SIG-M5 treated with dmso at 0.1 percent for 504 hours (cell line): ENCODE data around the gene TRDN.
"Not testable (repeated sequence)": the region's sequence is repeated elsewhere in the genome, so short reads cannot be mapped to it uniquely, and the experiment has no call there.

Experiments
- DNase-seq: peaks from one replicate; lab custom pipeline; 2025; ENCODE audit not compliant: unreplicated experiment; lab: John Stamatoyannopoulos, UW

The TRDN gene

GRCh38 chr6:123564361-123564760 lies 72.4 kb downstream of the TRDN start:
- DNase-seq, result no peak

DNA sequence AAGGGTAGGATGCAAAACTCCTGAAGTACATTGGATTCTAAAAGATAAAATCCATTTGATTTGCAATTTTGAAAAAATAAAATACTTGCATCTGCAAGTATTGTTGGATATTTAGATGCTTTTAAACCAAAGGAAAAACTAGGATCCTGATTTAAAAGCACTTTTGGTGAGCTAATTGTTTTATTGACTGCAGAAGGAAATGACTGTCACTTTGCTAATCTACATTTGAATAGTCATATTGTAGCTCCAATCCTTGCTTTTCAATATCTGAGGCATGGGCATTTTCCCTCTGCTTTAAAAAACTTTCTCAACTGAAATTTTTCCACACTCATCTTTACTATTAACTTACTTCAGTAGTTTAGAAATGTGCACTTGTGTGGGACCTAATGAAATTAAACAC lies 74.1 kb downstream of the TRDN start:
- no peak for DNase-seq

GRCh38 chr6:123562264-123562663 lies 74.5 kb downstream of the TRDN start:
- DNase-seq, result no peak

DNA sequence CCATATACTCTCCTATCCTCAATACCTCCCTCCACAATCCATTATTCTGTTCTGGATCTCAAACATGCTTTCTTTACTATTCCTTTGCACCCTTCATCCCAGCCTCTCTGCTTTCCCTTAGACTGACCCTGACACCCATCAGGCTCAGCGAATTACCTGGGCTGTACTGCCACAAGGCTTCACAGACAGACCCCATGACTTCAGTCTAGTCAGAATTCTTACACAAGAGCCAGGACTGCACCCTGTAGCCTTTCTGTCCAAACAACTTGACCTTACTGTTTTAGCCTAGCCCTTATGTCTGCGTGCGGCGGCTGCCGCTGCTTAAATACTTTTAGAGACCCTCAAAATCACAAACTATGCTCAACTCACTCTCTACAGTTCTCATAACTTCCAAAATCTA lies 76.9 kb downstream of the TRDN start:
- not testable (repeated sequence) for DNase-seq

DNA sequence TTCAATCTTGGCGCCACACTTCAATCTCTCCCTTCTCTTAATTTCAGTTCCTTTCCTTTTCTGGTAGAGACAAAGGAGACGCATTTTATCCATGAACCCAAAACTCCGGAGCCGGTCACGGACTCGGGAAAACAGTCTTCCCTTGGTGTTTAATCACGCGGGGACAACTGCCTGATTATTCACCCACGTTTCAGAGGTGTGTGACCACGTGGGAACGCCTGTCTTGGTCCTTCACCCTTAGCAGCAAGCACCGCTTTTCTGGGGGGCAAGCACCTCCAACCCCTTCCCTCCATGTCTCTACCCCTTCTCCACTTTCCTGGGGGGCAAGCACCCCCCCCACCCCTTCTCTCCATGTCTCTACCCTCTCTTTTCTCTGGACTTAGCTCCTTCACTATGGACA lies 79.3 kb downstream of the TRDN start:
- DNase-seq, result not testable (repeated sequence)

GRCh38 chr6:123551939-123552707 lies 84.6 kb downstream of the TRDN start:
- DNase-seq, result no peak

GRCh38 chr6:123550052-123550617 lies 86.6 kb downstream of the TRDN start:
- DNase-seq, result no peak

DNA sequence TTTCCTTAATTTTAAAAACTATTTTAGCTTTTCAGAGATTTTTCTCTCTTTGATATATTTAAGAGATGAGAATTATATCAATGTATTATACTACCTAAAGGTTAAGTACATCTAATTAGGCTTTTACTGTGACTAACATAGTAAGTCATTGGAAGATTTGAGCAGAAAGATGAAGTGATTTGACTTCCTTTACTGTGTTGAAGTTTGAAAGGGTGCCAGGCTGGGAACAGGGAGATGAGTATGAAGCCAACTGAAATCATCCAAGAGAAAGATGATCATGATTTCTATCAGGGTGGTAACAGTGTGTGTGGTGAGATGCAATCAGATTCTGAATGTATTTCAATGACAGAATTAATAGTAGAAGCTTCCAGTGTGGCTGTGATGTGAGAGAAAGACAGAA lies 87.3 kb downstream of the TRDN start:
- no peak for DNase-seq

GRCh38 chr6:123547216-123547978 lies 89.4 kb downstream of the TRDN start:
- DNase-seq, result no peak

DNA sequence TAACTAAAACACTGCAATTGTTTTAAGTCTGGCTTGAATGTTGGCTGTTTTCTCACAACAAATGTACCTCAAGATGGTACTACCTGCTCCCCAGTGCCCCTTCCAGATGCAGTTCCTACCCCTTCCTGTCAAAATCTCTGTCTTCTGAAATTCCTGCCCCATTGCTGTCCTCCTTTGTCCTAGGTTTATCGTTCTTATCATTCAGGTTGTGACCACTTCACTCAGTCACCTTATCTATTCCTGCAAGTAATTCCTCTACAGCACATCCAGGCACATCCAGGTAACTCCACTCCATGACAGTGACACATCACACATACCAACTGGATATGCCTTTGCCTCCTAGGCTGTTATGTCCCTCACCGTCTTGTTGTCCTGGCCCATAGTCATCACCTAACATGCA lies 90.2 kb downstream of the TRDN start:
- DNase-seq, result no peak

DNA sequence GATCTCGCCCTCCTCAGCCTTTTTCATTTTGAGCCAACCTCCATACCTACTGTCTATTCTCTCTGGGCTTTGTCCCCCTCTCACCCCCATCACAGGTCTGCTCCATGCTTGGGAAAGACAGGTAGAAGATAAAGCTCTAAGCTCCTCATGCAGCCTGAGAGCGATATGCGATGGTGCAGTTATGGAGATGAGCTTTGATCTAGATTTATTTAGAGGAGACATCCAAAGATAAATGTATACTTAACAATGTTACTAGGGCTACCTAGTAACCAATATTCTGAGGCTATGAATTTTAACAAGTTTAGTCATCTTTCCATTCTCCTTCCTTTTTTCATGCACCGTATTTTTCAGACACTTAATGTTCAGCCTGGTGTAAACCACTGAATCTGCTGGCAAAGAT lies 95.3 kb downstream of the TRDN start:
- DNase-seq, result no peak

DNA sequence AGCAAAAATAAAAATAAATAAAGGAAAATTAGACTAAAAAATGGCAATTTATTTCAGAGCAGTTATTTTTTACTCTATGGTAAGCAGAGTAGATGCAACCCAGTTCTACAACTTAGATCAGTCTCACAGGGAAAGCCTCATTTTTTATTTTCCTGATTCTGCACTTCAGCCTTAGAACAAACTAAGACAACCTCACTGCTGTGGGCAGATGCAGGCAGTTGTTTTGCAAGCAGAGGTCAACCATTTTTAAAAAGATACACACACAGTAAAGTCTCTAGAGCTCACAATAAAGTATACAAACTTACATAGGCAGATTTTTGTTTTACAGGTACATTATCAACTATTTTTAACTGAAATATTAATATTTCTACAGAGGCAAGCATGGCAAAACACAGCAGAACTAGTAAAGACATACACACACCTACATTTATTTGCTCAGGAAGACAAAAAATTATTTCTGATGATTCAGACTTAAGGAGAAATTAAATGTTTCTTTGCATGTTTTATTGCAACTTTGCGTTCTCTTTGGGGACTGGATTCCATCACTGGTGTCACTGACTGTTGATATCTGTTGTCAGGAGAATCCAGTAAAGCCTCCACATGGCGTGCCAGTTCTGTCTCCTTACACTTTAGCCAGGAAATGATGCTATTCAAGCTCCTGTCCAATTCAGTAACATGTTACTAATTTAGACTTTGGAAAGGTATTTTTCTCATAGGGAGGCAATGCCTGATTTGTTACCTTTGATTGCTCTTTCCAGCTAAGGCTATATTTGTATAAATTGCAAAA lies 102.7 kb downstream of the TRDN start:
- DNase-seq, result no peak

- DNase-seq, result no peak
These were observed 106.9 kb downstream of the TRDN start for GRCh38 chr6:123529843-123530242.

DNA sequence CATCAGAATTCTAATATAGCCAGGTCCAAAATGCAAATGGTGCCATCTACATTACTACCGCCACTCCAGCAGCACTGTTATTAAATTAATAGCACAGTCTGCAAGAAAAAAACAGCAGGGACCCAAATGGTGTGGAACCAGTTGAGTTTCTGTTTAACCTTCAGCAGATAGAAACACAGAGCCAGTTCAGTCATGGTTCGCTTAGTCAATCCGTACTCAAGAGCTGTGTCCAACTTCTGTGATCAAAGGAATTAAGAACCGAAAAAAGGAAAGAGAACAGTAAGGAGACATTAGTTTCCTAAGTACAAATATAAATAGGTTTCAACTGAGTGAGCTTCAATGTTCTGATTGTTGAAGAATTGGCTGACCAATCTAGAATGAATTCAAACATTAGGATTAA lies 107.7 kb downstream of the TRDN start:
- DNase-seq, result no peak

DNA sequence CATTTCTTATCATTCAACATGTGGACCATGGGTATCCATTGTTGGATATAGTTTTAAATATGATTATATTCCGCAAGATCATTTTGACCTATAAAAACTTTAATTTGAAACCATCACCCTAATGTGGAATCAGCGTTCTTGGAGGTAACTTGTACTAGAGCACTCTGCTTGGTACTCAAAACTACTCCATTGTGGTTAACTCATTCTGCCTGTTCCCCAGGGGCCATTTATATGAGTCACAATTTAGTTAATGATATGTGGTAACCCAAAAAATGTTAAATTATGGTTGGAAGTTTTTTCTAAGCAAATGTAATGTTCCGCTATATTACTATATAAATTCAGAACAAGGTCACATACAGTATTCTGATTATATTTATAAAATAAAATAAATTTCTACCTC lies 109.3 kb downstream of the TRDN start:
- DNase-seq, result no peak

DNA sequence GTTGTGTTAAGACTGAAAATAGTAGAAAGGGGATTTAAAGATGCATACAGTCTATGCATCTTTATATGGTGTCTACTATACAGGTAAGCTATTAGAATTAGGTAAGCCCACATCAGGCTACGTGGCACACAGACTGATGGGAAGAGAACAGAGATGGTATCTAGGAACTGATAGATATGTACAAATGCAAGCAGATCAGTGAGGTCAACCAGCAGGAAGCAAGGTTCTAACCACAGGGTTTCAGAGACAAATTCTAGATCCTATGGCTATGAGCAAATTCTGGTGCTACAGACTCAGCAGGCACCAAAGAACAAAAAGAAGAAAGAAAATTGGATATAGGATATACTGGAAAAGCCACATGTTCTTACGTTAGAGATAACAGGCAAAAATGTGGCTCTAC lies 110.6 kb downstream of the TRDN start:
- DNase-seq, result no peak

DNA sequence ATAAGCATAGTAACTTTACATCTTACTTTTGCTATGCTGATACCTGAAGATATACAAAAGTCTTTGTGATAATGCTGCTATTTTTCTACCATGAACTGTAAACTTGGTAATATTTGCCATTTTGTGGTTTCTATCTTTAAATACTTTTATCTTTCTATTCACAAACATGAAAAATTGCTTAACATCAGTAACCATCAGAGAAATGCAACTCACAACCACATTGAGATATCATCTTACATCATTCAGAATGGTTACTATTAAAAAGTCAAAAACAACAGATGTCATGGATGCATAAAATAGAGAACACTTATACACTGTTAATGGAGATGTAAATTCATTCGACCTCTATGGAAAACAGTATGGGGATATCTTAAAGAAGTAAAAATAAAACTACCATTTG lies 112.0 kb downstream of the TRDN start:
- DNase-seq, result no peak

GRCh38 chr6:123520217-123520616 lies 116.5 kb downstream of the TRDN start:
- no peak for DNase-seq

GRCh38 chr6:123519189-123519505 lies 117.6 kb downstream of the TRDN start:
- DNase-seq, result no peak

DNA sequence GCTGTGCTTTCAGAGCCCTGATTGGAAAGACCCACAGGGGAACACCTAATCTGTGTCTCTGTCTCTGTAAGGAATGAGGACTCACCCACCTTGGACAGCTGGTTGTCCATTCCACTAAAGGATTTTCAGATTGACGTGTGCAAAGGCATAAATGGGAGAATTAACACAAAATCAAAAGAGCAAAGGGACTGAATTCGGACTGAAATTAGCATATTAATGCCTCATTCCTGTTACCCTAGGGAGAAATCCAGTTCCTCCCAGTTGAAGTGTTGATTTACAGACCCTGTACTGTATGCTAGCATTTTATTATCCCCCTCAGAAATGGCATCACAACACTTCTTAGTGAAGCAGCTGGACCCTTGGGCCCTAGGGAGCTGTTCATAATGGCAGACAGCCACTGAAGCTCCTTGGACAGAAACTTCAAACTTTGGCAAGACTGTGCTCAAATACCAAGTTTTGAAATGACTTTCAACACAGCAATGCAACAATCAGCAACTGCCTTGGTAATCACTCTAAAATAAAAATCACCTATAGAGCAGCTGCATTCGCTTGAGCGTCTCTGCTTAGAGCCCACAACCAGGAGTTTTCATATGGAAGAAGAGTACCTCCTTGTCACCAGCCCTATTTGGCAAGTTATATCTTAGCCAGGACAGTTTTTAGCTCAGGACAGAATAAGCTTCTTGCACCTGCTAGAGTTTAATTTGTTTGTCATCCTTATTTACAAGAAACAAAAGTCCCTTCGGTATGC lies 118.1 kb downstream of the TRDN start:
- no peak for DNase-seq

DNA sequence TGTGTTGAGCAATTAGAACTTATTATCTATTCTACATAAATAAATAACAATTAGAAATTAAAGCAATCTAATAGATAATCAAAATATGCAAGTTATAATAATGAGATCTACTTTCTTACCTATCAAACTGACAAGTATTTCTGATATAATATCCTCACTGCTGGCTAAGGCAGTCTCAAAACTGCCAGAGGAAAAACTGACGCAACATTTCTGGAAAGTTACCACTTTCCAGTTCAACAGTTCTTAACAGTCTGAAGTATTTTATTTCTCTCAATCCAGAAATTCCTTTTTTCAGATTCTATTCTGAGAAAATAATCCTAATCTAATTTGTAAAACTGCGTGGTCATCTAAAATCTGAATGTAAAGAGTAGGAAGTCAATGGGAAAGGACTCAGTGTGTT lies 121.0 kb downstream of the TRDN start:
- DNase-seq, result no peak
